HG02943 (cell line): Measurements from ENCODE around the gene RTN4RL1.

Source experiments
- ATAC-seq: cut with Tn5 transposase; IDR thresholded peaks from one replicate; pipeline ENCODE4 v1.9.1; 2021; ENCODE audit warnings: mild to moderate bottlenecking, low read depth, moderate library complexity; ENCODE audit not compliant: unreplicated experiment

RTN4RL1 gene

DNA sequence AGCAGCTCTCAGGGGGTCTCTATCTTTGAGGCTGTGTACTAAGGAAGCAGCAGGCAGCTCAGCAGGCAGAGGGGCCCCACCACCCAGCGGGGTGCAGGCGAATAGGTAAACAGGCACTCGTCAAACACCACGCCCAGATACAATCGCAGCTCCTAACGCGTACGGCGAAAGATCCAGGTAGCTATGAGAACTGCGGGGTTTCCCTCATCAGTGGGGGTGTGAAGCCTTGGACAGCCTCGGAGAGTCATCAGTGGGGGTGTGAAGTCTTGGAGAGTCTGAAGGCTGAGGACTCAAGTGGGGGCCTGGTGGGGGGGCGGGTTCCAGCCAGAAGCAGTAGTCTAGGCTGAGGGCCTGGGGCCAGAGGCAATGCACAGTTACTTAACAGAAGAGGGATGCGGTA is 69.0 kb downstream of the RTN4RL1 start:
- no peak for ATAC-seq

DNA sequence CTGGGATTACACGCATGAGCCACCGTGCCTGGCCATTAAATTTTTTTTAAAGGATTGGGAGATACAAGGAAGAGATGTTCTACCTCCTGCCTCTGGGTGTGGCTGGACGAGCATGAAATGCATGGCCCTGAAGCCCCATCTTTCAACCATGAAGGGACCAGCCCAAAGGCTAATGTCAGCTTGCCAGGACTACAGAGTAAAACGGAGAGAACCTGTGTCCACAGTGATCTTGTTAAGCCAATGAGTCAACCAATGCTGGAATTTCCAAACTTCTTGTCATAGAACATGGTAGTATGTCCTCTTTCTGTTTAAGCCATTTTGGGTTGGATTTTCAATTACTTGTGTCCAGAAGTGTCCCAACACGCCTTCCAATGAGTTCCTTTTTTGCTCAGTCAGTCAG is 71.3 kb downstream of the RTN4RL1 start:
- no peak for ATAC-seq

GRCh38 chr17:1951920-1952319 is 73.2 kb downstream of the RTN4RL1 start:
- ATAC-seq = no peak

GRCh38 chr17:1949754-1950153 is 75.4 kb downstream of the RTN4RL1 start:
- no peak for ATAC-seq

- no peak for ATAC-seq
Measured at GRCh38 chr17:1948517-1948825, 76.7 kb downstream of the RTN4RL1 start.

DNA sequence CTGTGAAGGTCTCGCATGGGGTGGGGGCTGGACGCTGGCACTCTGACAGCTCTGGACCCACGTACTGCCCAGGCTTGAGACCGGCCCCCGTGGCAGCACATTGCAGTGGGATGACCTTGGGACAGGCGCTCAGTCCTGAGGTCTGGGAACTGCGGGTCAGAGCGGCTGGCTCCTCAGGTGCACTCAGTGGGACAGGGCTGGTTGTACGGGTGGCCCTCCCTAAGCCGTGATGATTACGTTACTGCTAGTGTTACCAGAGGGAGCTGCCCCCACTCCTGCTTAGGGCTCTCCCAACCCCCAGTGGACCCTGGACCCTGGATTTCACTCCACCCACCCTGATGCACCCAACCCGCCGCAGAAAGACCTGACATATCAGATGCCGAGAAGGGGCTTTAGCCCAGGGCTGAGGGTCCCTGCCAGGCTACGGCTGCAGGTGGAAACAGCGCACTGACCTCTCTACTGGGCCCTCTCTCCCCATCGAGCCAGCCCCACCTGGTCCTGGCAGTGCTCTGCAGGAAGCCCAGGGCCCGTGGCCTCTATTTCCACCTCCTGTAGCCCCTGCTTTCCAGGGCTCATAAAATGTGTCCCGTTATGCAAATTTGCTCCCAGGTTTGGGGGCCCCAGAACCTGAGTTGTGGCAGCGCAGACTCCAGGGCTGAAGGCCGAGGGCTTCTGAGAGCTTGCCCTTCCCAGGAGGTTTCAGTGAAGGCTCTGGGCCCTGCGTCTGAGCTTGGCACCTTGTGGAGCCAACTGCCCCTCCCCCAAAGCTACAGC is 77.2 kb downstream of the RTN4RL1 start:
- no peak for ATAC-seq

DNA sequence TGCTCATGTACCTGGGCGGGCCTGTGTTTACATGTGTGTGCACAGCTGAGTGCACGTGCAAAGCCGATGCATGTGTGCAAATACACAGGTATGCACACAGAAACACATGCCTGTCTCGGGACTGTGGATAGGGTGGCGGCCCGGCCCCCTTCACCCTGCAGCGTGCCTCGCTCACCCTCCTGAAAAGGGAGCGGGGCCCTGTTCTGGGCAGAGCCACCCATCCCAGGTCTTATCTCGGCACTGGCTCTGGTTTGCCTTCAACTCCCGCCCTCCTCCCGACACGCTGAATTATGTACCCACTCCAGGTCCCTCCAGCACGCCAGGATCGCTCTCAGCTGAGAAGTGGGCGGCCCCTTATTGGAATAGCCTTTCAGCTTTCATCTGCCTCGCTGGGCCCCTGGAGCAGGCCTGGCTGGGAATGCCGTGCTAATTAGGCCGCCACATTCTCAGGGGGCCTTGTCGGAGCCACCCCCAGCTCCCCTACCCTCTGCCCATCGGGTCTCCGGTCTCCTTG is 77.8 kb downstream of the RTN4RL1 start:
- no peak for ATAC-seq

DNA sequence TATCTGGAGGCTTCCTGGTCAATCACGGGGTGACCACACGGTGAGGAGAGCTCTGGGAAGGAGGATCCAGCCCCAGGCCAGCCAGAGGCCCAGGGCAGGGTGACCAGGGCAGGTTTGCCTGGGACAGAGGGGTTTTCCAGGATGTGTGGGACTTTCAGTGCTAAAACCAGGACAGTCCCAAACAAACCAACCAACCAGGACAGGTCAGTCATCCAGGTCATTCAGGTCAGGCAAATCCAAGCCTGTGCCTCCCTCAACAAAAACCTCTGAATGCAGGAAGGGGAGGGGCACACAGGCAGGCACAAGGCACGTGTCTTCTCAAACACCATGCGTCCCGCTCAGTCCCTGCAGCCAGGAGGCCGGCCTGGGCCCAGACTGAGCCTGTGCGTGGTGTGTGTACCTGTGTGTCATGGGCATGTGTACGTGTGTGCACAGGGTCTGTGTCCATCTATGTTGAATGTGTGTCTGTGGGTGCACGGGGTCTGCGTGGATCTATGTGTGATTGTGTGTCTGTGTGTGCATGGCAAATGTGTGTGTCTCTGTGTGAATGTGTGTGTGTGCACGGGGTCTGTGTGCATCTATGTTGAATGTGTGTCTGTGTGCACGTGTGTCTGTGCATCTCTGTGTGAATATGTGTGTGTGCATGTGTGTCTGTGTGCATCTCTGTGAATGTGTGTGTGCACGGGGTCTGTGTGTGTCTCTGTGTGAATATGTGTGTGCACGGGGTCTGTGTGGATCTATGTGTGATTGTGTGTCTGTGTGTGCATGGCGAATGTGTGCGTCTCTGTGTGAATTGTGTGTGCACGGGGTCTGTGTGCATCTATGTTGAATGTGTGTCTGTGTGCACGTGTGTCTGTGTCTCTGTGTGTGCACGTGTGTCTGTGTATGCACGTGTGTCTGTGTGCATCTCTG is 78.9 kb downstream of the RTN4RL1 start:
- no peak for ATAC-seq

- ATAC-seq = no peak
Measured at GRCh38 chr17:1945621-1946020, 79.5 kb downstream of the RTN4RL1 start.

GRCh38 chr17:1943436-1943831 is 81.7 kb downstream of the RTN4RL1 start:
- no peak for ATAC-seq

- ATAC-seq = no peak
Measured at GRCh38 chr17:1942666-1943435, 82.3 kb downstream of the RTN4RL1 start.

GRCh38 chr17:1942066-1942365 is 83.1 kb downstream of the RTN4RL1 start:
- no peak for ATAC-seq

DNA sequence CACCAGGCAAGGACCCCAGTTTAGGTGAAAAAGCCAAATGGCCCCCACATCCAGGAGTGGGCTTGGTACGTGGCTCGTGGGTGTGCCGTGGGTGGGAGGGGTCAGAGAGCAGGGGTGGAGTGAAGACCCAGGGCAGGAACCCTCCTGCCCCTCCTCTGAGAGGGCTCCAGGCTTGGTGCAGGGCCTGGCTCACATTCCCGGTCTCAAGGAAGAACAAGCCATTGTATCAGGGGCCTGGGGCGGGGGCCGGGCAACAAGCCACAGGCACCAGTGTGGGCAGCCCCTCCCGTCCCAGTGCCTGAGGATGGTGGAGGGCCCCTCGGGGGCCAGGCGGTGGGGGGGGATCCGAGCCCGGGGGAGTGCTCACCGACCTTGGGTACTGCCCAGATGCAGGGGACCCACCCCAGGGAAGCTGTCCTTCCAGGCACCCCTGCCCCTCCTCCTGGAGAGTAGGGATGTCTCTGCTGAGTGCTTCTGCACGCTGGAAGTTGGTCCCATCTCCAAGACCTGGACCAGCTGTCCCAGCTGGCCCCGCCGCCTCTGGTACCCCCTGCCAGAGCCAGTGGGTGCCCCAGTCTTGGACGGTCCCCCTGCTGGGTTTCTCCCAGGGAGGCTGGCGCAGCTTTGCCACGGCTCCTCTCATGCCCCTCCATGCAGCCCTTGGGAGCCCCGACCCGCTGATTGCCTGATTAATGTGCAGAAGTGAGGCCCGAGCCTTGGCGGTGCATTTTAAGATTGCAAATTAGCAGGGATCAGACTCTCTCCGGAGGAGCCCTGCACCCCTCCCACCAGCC is 83.7 kb downstream of the RTN4RL1 start:
- ATAC-seq = no peak

- ATAC-seq = no peak
Measured at GRCh38 chr17:1940810-1941185, 84.3 kb downstream of the RTN4RL1 start.

GRCh38 chr17:1939981-1940809 is 84.9 kb downstream of the RTN4RL1 start:
- no peak for ATAC-seq

DNA sequence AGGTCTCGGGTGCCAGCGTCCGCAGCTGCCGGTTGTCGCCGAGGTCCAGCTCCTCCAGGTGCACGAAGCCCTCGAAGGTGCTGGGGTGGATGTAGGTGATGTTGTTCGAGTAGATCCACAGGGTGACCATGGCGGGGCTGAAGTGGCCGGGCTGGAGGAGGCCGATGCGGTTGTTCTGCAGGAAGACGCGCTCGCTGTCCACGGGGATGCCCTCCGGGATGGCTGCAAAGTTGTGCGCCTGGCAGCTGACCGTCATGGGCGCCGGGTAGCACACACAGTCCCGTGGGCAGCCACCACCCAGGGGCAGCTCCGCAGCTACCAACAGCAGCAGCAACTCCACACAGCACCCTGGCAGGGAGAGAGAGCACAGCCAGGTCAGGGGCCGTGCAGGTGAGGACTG is 87.7 kb downstream of the RTN4RL1 start:
- ATAC-seq = no peak

- no peak for ATAC-seq
Measured at GRCh38 chr17:1936766-1937165, 88.4 kb downstream of the RTN4RL1 start.

DNA sequence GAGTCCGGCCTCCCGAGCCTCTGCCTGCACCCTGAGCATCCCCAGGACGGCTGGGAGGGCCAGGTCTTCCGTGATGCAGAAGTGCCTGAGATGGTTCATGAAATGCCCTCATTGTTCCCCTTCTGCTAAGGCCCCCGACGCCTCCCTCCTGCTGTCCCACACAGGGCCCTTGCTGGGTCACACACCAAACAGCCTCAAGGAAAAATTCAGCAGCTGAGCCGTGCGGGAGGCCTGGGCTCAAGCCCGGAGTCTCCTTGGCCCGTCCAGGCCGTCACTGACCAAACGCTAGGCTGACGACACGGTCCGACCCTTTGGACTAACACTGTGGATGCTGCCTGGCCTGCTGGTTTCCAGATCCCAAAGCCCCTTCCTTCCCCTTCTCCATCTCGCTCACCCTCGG is 90.2 kb downstream of the RTN4RL1 start:
- no peak for ATAC-seq

DNA sequence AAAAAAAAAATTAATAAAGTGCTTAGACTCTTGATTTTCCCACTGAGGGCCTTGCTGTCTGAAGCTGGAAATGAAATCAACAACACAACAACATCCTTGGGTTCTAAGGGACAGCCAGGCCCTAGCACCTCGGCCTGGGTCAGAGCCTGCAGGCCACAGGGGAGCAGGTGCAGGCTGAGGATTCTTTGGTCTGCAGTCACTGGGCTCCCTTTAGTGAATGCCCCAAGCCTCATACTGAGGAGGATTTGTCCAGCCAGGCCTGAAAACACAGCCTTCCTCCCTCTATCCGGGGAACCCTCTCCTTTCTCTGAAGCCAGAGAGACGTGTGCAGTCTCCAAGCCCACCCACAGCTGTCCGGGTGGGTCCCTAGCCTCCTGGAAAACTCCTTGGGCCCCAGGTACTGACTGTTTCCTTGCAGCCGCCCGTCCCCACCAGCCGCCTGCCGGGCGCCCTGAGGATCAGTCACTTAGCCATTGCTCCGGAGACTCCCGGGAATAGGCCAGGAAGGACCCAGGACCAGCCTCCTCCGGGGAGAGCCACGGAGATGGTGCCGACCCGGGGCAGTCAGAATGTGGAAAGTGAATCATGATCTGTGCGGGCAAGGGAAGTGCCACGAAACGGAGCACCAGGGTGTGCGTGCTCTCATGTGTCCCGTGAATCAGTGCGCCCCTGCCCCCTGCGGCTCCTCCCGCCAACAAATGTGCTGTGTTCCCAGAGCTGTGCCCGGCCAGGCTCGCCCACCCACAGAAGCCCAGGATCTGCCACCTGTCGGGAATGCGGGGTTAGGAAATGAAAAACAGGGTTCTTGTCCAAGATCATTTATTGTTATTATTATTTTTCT is 91.0 kb downstream of the RTN4RL1 start:
- ATAC-seq = no peak
